SKM-1 treated with dmso at 0.1 percent for 144 hours (cell line): ENCODE data around the gene CELF2.
"Not testable (repeated sequence)": the region's sequence is repeated elsewhere in the genome, so short reads cannot be mapped to it uniquely, and the experiment has no call there.

Experiments used
- DNase-seq: peaks from one replicate; lab custom pipeline; 2025; ENCODE audit not compliant: unreplicated experiment; lab: John Stamatoyannopoulos, UW

CELF2 gene

GRCh38 chr10:11120711-11121110, 103.0 kb downstream of the CELF2 start:
- DNase-seq: no peak

- DNase-seq: not testable (repeated sequence)
Measured at GRCh38 chr10:11123892-11124291, 106.2 kb downstream of the CELF2 start.

- DNase-seq: no peak
Measured at GRCh38 chr10:11125004-11125403, 107.3 kb downstream of the CELF2 start.

- not testable (repeated sequence) for DNase-seq
Measured at GRCh38 chr10:11127017-11127416, 109.3 kb downstream of the CELF2 start.

- no peak for DNase-seq
Measured at GRCh38 chr10:11131112-11131639, 113.5 kb downstream of the CELF2 start.

GRCh38 chr10:11134411-11134810, 116.7 kb downstream of the CELF2 start:
- no peak for DNase-seq

- DNase-seq: no peak
Measured at GRCh38 chr10:11135709-11136108, 118.0 kb downstream of the CELF2 start.

GRCh38 chr10:11138314-11139033, 120.8 kb downstream of the CELF2 start:
- no peak for DNase-seq

GRCh38 chr10:11140963-11141362, 123.3 kb downstream of the CELF2 start:
- no peak for DNase-seq

- DNase-seq: no peak
Measured at GRCh38 chr10:11141571-11142091, 124.0 kb downstream of the CELF2 start.

- DNase-seq: no peak
Measured at GRCh38 chr10:11142777-11143176, 125.1 kb downstream of the CELF2 start.

- no peak for DNase-seq
Measured at GRCh38 chr10:11143242-11143641, 125.6 kb downstream of the CELF2 start.

- DNase-seq: no peak
Measured at GRCh38 chr10:11144626-11145494, 127.2 kb downstream of the CELF2 start.

- DNase-seq: peak; percentile 26
Measured at GRCh38 chr10:11145495-11145855, 127.8 kb downstream of the CELF2 start.

- DNase-seq: no peak
Measured at GRCh38 chr10:11146402-11147171, 128.9 kb downstream of the CELF2 start.

GRCh38 chr10:11147722-11148121, 130.1 kb downstream of the CELF2 start:
- DNase-seq: no peak

GRCh38 chr10:11148142-11149028, 130.7 kb downstream of the CELF2 start:
- no peak for DNase-seq

- no peak for DNase-seq
Measured at GRCh38 chr10:11149807-11150141, 132.1 kb downstream of the CELF2 start.

- no peak for DNase-seq
Measured at GRCh38 chr10:11150231-11150731, 132.6 kb downstream of the CELF2 start.

GRCh38 chr10:11150879-11151415, 133.3 kb downstream of the CELF2 start:
- DNase-seq: no peak
